ENCODE results near the gene SOD1.

- TF ChIP-seq, protein P1, sequence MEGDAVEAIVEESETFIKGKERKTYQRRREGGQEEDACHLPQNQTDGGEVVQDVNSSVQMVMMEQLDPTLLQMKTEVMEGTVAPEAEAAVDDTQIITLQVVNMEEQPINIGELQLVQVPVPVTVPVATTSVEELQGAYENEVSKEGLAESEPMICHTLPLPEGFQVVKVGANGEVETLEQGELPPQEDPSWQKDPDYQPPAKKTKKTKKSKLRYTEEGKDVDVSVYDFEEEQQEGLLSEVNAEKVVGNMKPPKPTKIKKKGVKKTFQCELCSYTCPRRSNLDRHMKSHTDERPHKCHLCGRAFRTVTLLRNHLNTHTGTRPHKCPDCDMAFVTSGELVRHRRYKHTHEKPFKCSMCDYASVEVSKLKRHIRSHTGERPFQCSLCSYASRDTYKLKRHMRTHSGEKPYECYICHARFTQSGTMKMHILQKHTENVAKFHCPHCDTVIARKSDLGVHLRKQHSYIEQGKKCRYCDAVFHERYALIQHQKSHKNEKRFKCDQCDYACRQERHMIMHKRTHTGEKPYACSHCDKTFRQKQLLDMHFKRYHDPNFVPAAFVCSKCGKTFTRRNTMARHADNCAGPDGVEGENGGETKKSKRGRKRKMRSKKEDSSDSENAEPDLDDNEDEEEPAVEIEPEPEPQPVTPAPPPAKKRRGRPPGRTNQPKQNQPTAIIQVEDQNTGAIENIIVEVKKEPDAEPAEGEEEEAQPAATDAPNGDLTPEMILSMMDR (IDR thresholded peaks at IDR 0.05) = no peak
- TF ChIP-seq POLR2A (IDR thresholded peaks at IDR 0.05) = no peak
Measured at GRCh38 chr21:31660259-31660565, 719 bp downstream of the SOD1 start.

All from tibial nerve (tissue), 3 donors.